ENCODE results near the gene OR8B8.

DNA sequence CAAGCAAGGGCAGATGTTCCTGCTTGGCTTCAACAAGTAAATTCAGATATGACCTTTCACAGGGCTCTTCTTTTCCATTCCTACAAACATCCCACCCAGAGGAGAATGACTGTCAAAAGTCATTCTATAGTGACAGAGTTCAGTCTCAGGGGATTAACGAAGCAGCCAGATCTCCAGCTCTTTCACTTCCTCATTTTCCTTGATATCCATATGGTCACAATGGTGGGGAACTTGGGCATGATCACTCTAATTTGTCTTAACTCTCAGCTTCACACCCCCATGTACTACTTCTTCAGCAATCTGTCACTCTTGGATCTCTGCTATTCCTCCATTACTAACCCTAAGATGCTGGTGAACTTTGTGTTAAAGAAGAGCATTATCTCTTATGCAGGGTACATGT lies 15.0 kb upstream of the OR8B8 start:
- TF ChIP-seq, protein P1, sequence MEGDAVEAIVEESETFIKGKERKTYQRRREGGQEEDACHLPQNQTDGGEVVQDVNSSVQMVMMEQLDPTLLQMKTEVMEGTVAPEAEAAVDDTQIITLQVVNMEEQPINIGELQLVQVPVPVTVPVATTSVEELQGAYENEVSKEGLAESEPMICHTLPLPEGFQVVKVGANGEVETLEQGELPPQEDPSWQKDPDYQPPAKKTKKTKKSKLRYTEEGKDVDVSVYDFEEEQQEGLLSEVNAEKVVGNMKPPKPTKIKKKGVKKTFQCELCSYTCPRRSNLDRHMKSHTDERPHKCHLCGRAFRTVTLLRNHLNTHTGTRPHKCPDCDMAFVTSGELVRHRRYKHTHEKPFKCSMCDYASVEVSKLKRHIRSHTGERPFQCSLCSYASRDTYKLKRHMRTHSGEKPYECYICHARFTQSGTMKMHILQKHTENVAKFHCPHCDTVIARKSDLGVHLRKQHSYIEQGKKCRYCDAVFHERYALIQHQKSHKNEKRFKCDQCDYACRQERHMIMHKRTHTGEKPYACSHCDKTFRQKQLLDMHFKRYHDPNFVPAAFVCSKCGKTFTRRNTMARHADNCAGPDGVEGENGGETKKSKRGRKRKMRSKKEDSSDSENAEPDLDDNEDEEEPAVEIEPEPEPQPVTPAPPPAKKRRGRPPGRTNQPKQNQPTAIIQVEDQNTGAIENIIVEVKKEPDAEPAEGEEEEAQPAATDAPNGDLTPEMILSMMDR (IDR thresholded peaks at IDR 0.05; ENCODE audit: extremely low read depth in 1 of 2, insufficient read depth in 1 of 2, low read depth in 1 of 2, low read length in 2 of 2) = no peak
- no peak for TF ChIP-seq POLR2AphosphoS5 (IDR thresholded peaks at IDR 0.05; ENCODE audit: insufficient read depth, low read depth, low read length)
- TF ChIP-seq FOS (IDR thresholded peaks at IDR 0.05; ENCODE audit: borderline replicate concordance, insufficient read depth, low read length) = no peak
- TF ChIP-seq POLR2A (IDR thresholded peaks at IDR 0.05; ENCODE audit: low read depth, low read length) = no peak
- TF ChIP-seq, protein P2, sequence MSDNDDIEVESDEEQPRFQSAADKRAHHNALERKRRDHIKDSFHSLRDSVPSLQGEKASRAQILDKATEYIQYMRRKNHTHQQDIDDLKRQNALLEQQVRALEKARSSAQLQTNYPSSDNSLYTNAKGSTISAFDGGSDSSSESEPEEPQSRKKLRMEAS (IDR thresholded peaks at IDR 0.05; ENCODE audit: insufficient read depth, insufficient read length) = no peak
- TF ChIP-seq JUN (IDR thresholded peaks at IDR 0.05; ENCODE audit: borderline replicate concordance, insufficient read depth, insufficient read length, low read depth) = no peak
- no peak for TF ChIP-seq EZH2 (IDR thresholded peaks at IDR 0.05; ENCODE audit: borderline replicate concordance, low read depth, low read length, severe bottlenecking)
- no peak for TF ChIP-seq GATA2 (IDR thresholded peaks at IDR 0.05; ENCODE audit: insufficient read depth, insufficient read length, low read depth, low read length)
- no peak for TF ChIP-seq MYC (IDR thresholded peaks at IDR 0.05; ENCODE audit: low read depth, low read length)

Data from endothelial cell of umbilical vein (primary cell).